WTC11 (cell line): Measurements from ENCODE around the gene ZBTB7C. TPM values are rescaled to one million over a fixed set of nuclear protein-coding genes. Genes with fewer than 3 reads are reported as not detected.

Experiments
- ATF1 ChIP-seq: sonication (generic); formaldehyde crosslinking; IDR thresholded peaks from 2 replicates; pipeline ENCODE4 v1.8.1; 2023; ENCODE audit warnings: mild to moderate bottlenecking, moderate library complexity, missing genetic modification reagents
- CREM ChIP-seq: sonication (generic); formaldehyde crosslinking; IDR thresholded peaks from 2 replicates; pipeline ENCODE4 v1.8.1; 2022; ENCODE audit warnings: mild to moderate bottlenecking, missing genetic modification reagents, moderate library complexity
- SOX15 ChIP-seq: fragments of 250-450 bp; sonication (Bioruptor Pico); IDR thresholded peaks from 2 replicates; pipeline ENCODE4 v1.9.0; 2021; ENCODE audit warnings: mild to moderate bottlenecking
- TEAD4 ChIP-seq: sonication (generic); formaldehyde crosslinking; IDR thresholded peaks from 2 replicates; pipeline ENCODE4 v1.8.0; 2022; ENCODE audit warnings: mild to moderate bottlenecking, missing genetic modification reagents
- TP53 ChIP-seq: sonication (generic); formaldehyde crosslinking; IDR thresholded peaks from 2 replicates; pipeline ENCODE4 v1.8.1; 2023; ENCODE audit warnings: mild to moderate bottlenecking, missing genetic modification reagents
- total RNA-seq: library from RNA; stranded (reverse); gene quantifications from 3 replicates; pipeline ENCODE4 v1.2.3, GENCODE V29; 2021
- TF ChIP-seq, protein P1 (sequence below): sonication (generic); formaldehyde crosslinking; IDR thresholded peaks from 2 replicates; pipeline ENCODE4 v1.8.0; 2023; ENCODE audit warnings: missing genetic modification reagents, mild to moderate bottlenecking, borderline replicate concordance
- TF ChIP-seq, protein P2 (sequence below): sonication (generic); formaldehyde crosslinking; IDR thresholded peaks from 2 replicates; pipeline ENCODE4 v1.8.1; 2023; ENCODE audit warnings: mild to moderate bottlenecking, missing genetic modification reagents
- TF ChIP-seq, protein P3 (sequence below): sonication (generic); formaldehyde crosslinking; IDR thresholded peaks from 2 replicates; pipeline ENCODE4 v1.8.0; 2023; ENCODE audit warnings: missing genetic modification reagents
- TF ChIP-seq, protein P4 (sequence below): sonication (generic); formaldehyde crosslinking; IDR thresholded peaks from 2 replicates; pipeline ENCODE4 v1.8.1; 2023; ENCODE audit warnings: mild to moderate bottlenecking, missing genetic modification reagents
- TF ChIP-seq, protein P5 (sequence below): sonication (generic); formaldehyde crosslinking; IDR thresholded peaks from 2 replicates; pipeline ENCODE4 v1.8.1; 2022; ENCODE audit warnings: low read depth, mild to moderate bottlenecking, moderate library complexity, missing genetic modification reagents, borderline replicate concordance
- TF ChIP-seq, protein P6 (sequence below): fragments of 250-450 bp; sonication (Bioruptor Pico); IDR thresholded peaks from 2 replicates; pipeline ENCODE4 v2.1.2; 2022; ENCODE audit warnings: mild to moderate bottlenecking, moderate library complexity
- TF ChIP-seq, protein P7 (sequence below): sonication (generic); formaldehyde crosslinking; IDR thresholded peaks from 2 replicates; pipeline ENCODE4 v1.8.1; 2022; ENCODE audit warnings: low read depth, missing genetic modification reagents, borderline replicate concordance
- TF ChIP-seq, protein P8 (sequence below): sonication (generic); formaldehyde crosslinking; IDR thresholded peaks from 2 replicates; pipeline ENCODE4 v1.8.1; 2023; ENCODE audit warnings: mild to moderate bottlenecking, missing genetic modification reagents, moderate library complexity

Gene ZBTB7C
- total RNA-seq, 1 experiment from 2014 or later, result 0.48 TPM

DNA sequence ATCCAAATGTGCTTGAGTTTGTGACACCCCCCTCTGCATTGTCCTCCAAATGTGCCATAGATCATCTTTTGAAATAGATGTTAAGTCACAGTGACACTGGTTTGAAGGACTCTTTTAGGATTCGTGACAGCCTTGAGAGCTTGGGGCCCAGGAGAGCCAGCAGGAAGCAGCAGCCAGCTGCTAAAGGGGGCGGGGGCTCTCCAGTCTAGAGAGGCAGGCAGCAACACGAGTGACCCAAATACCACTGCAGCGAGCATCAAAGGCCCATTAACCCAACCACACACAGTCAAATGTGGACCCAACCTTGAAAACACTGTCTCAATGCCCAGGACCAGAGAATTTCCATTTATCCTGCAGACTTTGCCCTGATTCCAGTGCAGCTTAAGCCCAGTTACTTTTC is 75.6 kb downstream of the ZBTB7C start (continued):
- TF ChIP-seq, protein P1, sequence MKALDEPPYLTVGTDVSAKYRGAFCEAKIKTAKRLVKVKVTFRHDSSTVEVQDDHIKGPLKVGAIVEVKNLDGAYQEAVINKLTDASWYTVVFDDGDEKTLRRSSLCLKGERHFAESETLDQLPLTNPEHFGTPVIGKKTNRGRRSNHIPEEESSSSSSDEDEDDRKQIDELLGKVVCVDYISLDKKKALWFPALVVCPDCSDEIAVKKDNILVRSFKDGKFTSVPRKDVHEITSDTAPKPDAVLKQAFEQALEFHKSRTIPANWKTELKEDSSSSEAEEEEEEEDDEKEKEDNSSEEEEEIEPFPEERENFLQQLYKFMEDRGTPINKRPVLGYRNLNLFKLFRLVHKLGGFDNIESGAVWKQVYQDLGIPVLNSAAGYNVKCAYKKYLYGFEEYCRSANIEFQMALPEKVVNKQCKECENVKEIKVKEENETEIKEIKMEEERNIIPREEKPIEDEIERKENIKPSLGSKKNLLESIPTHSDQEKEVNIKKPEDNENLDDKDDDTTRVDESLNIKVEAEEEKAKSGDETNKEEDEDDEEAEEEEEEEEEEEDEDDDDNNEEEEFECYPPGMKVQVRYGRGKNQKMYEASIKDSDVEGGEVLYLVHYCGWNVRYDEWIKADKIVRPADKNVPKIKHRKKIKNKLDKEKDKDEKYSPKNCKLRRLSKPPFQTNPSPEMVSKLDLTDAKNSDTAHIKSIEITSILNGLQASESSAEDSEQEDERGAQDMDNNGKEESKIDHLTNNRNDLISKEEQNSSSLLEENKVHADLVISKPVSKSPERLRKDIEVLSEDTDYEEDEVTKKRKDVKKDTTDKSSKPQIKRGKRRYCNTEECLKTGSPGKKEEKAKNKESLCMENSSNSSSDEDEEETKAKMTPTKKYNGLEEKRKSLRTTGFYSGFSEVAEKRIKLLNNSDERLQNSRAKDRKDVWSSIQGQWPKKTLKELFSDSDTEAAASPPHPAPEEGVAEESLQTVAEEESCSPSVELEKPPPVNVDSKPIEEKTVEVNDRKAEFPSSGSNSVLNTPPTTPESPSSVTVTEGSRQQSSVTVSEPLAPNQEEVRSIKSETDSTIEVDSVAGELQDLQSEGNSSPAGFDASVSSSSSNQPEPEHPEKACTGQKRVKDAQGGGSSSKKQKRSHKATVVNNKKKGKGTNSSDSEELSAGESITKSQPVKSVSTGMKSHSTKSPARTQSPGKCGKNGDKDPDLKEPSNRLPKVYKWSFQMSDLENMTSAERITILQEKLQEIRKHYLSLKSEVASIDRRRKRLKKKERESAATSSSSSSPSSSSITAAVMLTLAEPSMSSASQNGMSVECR (CRISPR knock-in tag), result no peak
- TF ChIP-seq, protein P2, sequence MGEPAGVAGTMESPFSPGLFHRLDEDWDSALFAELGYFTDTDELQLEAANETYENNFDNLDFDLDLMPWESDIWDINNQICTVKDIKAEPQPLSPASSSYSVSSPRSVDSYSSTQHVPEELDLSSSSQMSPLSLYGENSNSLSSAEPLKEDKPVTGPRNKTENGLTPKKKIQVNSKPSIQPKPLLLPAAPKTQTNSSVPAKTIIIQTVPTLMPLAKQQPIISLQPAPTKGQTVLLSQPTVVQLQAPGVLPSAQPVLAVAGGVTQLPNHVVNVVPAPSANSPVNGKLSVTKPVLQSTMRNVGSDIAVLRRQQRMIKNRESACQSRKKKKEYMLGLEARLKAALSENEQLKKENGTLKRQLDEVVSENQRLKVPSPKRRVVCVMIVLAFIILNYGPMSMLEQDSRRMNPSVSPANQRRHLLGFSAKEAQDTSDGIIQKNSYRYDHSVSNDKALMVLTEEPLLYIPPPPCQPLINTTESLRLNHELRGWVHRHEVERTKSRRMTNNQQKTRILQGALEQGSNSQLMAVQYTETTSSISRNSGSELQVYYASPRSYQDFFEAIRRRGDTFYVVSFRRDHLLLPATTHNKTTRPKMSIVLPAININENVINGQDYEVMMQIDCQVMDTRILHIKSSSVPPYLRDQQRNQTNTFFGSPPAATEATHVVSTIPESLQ (CRISPR knock-in tag), result no peak
- TF ChIP-seq SOX15 (no peak), TP53 (CRISPR knock-in tag) (no peak), ATF1 (CRISPR knock-in tag) (no peak), TEAD4 (CRISPR knock-in tag) (no peak), CREM (CRISPR knock-in tag) (no peak)
- TF ChIP-seq, protein P3, sequence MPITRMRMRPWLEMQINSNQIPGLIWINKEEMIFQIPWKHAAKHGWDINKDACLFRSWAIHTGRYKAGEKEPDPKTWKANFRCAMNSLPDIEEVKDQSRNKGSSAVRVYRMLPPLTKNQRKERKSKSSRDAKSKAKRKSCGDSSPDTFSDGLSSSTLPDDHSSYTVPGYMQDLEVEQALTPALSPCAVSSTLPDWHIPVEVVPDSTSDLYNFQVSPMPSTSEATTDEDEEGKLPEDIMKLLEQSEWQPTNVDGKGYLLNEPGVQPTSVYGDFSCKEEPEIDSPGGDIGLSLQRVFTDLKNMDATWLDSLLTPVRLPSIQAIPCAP, result no peak
- TF ChIP-seq, protein P4, sequence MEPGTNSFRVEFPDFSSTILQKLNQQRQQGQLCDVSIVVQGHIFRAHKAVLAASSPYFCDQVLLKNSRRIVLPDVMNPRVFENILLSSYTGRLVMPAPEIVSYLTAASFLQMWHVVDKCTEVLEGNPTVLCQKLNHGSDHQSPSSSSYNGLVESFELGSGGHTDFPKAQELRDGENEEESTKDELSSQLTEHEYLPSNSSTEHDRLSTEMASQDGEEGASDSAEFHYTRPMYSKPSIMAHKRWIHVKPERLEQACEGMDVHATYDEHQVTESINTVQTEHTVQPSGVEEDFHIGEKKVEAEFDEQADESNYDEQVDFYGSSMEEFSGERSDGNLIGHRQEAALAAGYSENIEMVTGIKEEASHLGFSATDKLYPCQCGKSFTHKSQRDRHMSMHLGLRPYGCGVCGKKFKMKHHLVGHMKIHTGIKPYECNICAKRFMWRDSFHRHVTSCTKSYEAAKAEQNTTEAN (CRISPR knock-in tag), result no peak
- TF ChIP-seq, protein P5, sequence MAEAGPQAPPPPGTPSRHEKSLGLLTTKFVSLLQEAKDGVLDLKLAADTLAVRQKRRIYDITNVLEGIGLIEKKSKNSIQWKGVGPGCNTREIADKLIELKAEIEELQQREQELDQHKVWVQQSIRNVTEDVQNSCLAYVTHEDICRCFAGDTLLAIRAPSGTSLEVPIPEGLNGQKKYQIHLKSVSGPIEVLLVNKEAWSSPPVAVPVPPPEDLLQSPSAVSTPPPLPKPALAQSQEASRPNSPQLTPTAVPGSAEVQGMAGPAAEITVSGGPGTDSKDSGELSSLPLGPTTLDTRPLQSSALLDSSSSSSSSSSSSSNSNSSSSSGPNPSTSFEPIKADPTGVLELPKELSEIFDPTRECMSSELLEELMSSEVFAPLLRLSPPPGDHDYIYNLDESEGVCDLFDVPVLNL (CRISPR knock-in tag), result no peak
- TF ChIP-seq, protein P6, sequence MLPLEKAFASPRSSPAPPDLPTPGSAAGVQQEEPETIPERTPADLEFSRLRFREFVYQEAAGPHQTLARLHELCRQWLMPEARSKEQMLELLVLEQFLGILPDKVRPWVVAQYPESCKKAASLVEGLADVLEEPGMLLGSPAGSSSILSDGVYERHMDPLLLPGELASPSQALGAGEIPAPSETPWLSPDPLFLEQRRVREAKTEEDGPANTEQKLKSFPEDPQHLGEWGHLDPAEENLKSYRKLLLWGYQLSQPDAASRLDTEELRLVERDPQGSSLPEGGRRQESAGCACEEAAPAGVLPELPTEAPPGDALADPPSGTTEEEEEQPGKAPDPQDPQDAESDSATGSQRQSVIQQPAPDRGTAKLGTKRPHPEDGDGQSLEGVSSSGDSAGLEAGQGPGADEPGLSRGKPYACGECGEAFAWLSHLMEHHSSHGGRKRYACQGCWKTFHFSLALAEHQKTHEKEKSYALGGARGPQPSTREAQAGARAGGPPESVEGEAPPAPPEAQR (CRISPR knock-in tag), result no peak
- TF ChIP-seq, protein P7, sequence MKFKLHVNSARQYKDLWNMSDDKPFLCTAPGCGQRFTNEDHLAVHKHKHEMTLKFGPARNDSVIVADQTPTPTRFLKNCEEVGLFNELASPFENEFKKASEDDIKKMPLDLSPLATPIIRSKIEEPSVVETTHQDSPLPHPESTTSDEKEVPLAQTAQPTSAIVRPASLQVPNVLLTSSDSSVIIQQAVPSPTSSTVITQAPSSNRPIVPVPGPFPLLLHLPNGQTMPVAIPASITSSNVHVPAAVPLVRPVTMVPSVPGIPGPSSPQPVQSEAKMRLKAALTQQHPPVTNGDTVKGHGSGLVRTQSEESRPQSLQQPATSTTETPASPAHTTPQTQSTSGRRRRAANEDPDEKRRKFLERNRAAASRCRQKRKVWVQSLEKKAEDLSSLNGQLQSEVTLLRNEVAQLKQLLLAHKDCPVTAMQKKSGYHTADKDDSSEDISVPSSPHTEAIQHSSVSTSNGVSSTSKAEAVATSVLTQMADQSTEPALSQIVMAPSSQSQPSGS (CRISPR knock-in tag), result no peak
- TF ChIP-seq, protein P8, sequence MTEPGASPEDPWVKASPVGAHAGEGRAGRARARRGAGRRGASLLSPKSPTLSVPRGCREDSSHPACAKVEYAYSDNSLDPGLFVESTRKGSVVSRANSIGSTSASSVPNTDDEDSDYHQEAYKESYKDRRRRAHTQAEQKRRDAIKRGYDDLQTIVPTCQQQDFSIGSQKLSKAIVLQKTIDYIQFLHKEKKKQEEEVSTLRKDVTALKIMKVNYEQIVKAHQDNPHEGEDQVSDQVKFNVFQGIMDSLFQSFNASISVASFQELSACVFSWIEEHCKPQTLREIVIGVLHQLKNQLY (CRISPR knock-in tag), result no peak
